ENCODE measurements around the gene EXOSC6.
"Not testable (repeated sequence)": the region's sequence is repeated elsewhere in the genome, so short reads cannot be mapped to it uniquely, and the experiment has no call there.

EXOSC6 gene

GRCh38 chr16:70251629-70252354 is at the start of gene EXOSC6:
EXOSC6 (minus strand) TSS chr16:70251940; CDS start chr16:70251900, 40 bp downstream.
- peak; percentile 85 for DNase-seq

DNA sequence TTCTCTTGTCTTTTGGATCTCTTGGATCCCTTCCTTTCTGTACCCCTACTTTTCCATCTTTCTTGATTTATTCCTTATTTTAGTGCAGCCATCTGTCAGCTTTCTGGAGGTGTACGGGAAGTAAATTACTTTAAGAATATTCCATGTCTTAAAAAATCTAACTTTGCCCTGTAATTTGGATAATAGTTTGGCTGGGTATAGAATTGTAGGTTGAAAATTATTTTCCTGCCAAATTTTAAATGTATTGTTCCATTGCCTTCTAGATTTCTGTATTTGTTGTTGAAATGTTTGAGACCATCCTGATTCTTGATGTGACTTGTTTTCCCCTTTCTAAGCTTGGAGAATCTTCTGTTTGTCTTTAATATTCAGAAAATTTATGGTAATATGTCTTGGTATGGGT is 49.4 kb upstream of the EXOSC6 start:
- no peak for DNase-seq

- DNase-seq: peak; percentile 31
These were observed 47.5 kb upstream of the EXOSC6 start, which contains the start of gene DDX19B for GRCh38 chr16:70298988-70299938. DDX19B (plus strand) TSS chr16:70299186; CDS start chr16:70299298, 112 bp downstream.

GRCh38 chr16:70295634-70296033 is 43.9 kb upstream of the EXOSC6 start:
- DNase-seq: no peak

- DNase-seq: no peak
These were observed 42.8 kb upstream of the EXOSC6 start for GRCh38 chr16:70294385-70295025.

DNA sequence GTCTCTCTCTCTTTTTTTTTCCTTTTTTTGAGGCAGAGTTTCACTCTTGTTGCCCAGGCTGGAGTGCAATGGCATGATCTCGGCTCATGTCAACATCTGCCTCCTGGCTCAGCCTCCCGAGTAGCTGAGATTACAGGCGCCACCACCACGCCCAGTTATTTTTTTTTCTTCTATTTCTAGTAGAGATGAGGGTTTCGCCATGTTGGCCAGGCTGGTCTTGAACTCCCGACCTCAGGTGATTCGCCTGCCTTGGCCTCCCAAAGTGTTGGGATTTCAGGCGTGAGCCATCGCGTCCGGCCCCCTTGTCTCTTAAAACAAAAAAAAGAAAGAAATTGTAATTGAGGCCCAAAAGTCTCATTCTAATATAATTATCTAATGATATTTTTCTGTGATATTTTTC is 40.4 kb upstream of the EXOSC6 start:
- not testable (repeated sequence) for DNase-seq

- no peak for DNase-seq
These were observed 39.3 kb upstream of the EXOSC6 start for GRCh38 chr16:70290949-70291519.

DNA sequence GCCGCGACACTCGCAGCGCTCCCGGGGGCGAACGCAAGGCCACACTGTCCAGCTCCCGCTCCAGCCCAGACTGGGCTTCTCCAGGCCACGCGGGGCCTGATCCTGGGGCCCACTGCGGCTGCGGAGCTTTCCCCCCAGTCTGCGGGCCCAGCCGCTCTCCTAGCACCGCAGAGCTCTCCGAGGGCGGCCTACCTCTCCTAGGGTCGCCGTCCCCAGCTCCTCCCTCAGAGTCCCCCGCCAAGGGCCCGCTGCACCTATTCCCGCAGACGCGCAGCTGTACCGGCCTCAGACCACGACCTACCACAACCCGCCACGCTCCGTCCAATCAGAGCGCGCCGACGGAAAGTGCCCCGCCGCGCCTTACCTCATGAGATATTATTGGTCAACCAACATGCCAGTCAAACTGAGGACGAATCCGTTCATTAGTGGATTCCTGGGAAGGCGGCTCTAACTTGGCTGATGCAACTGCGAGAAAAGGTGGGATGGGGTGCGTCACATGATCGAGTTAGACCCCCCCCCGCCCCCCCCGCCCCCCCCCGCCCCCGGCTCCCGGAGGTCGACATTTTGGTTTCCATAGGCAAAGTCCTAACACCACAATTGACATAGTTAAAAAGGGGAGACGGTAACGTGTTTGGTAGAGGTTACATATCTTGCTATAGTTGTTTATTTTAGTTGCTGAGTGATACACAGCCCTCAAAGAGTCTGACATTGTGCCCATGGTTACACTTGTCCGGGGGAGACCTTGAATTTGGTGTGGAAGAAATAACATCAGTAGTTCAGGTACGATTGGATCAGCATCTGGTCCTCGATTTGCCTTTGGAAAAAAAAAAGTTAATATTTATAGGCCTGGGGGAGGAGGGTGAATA is 37.7 kb upstream of the EXOSC6 start, which contains the start of gene AARS1:
AARS1 (minus strand) TSS at position 278 of the 866 bp plus-strand sequence. CDS start 6,743 bp downstream, outside the sequence.
- DNase-seq: peak; percentile 87

DNA sequence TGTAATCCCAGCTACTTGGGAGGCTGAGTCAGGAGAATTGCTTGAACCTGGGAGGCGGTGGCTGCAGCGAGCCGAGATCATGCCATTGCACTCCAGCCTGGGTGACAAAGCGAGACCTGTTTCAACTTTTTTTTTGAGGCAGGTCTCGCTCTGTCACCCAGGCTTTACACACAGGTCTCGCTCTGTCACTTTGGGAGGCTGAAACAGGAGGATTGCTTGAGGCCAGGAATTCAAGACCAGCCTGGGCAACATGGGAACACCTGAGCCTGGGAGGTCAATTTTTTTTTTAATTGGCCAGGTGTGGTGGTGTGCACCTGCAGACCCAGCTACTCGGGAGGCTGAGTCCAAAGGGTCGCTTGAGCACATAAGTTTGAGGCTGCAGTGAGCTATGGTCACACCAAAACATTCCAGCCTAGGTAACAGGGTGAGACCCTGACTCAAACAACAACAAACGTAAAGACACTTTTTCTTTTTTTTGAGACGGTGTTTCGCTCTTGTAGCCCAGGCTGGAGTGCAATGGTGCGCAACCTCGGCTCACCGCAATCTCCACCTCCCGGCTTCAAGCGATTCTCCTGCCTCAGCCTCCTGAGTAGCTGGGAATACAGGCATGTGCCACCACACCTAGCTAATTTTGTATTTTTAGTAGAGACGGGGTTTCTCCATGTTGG is 35.7 kb upstream of the EXOSC6 start:
- DNase-seq: not testable (repeated sequence)

DNA sequence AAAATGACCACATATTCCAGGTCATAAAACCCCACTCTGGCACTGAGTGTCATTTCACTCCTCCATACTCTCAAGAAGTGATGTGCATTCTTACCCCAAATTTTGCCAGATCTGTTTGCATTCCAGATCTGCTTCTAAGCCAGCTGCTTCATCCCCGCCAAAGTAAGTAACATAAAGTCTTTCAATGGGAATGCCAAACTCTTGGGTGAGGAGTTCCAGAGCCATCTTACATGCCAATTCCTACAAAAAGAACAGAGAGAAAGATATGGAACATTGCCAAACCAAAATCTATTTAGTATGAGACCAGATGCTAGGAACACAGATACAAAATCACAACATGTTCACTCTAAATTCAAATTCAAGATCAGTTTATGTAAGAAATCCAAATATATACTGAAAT is 24.7 kb upstream of the EXOSC6 start:
- DNase-seq: no peak

- no peak for DNase-seq
These were observed 20.0 kb upstream of the EXOSC6 start for GRCh38 chr16:70271696-70272095.

DNA sequence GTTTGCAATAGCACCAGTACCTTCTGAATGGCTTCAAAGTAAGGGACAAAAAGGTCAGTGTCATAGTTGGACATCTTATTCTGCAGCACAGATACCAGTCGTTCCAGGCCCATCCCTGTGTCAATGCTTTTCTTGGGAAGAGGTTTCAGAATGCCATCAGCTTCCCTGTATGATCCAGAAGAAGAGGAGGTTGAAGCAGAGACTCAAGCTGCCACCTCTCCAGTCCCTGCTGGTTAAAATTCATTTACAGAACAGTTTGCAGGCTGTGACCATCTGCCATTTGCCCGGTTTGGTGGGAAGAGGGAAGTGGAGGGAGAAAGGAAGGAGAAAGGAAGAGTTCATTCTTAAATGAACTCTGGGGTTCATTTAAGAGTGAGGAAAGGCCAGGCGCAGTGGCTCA is 18.4 kb upstream of the EXOSC6 start:
- DNase-seq: no peak

DNA sequence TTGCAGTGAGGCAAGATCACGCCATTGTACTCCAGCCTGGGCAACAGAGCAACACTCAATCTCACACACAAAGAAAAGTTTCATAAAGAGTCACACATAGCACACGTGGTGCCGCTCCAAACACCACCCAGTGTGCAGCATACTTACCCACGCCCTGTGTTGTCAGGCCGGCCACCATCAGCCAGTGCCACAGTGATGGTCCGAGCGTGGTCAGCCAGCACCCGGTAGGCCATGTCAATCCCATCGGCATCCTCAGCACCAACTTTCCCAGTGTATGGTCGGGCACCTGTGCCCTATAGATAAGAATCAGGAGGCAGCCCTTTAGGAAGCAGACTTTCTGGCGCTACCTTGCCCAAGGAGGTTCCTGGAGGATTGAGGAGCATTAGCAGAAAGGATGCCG is 17.7 kb upstream of the EXOSC6 start:
- no peak for DNase-seq

GRCh38 chr16:70267922-70268321 is 16.2 kb upstream of the EXOSC6 start:
- not testable (repeated sequence) for DNase-seq

DNA sequence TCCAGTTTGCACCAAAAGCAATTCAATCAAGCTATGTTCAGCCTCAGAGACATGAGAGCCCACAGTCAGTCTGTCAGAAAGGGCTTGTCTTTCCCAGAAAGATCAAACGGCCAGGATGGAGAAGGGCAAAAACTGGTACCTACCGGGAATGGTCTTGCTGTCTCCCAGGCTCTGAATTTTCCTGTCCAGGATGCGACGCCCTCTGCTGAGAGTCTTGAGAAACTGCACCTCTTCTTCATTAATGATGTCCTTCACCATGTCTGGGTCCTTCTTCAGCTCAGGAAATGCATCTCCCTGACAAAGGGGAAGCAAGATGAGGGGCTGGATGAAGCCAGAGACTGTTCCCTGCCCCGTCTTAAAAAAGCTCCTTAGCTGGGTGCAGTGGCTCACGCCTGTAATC is 15.8 kb upstream of the EXOSC6 start:
- DNase-seq: no peak

- not testable (repeated sequence) for DNase-seq
These were observed 8.2 kb upstream of the EXOSC6 start for GRCh38 chr16:70259903-70260302.

GRCh38 chr16:70258946-70259345 is 7.2 kb upstream of the EXOSC6 start:
- no peak for DNase-seq

GRCh38 chr16:70258065-70258464 is 6.3 kb upstream of the EXOSC6 start:
- DNase-seq: no peak

GRCh38 chr16:70257391-70257790 is 5.7 kb upstream of the EXOSC6 start:
- no peak for DNase-seq

GRCh38 chr16:70255574-70255973 is 3.8 kb upstream of the EXOSC6 start:
- DNase-seq: no peak

- DNase-seq: no peak
These were observed 3.2 kb upstream of the EXOSC6 start for GRCh38 chr16:70254965-70255286.

Measured in activated T-cell treated with anti-CD3 and anti-CD28 coated beads for 4 hours (primary cell).